ENCODE data around the gene UBE3B.

UBE3B gene

DNA sequence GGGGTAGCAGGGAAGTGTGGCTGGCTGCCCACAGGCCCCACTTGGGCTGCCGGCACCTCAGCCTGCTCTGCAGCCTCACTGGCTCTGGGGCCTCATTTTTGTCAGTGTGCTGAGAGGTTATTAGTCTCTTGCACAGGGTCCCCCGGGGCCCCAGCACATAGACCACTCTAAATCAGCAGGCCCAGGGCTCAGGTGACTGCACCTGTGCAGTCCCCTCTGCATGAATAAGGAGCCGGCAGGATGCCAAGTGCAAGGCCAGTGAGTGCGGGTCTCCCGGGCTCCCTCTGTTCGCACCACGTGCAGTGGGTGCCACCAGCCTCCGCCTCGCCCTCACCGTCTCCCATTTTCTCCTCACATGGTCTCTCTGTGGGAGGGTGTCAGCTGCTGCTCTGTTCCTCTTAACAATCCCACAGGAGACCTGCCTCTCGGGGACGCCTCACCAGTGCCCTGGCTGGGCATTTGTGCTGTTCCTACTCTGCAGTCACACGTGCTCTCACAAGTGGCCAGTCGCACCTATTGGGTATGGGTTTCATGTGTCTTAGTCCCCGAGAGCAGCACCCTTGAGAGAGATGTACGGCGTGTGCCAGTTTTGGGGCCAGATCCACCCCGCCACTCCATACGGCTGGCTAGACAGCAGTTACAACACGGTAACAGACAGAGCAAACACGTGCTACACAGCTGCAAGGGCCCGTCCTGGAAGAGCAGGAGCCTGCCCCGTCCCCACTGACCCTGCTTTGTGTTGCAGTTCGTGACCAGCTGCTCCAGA, 55.5 kb downstream of the UBE3B start:
- no peak for DNase-seq

DNA sequence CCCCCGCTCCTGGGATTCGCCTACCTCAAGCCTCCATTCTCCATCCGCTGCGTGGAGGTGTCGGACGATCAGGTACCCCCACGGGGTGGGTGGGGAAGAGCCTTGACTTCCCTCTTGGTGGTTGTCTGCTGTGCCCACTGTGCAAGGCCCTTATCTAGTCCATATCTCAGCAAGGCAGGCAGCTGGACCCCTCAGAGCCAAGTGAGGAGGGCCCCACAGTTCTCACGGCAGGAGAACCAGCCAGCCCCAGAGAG, 56.0 kb downstream of the UBE3B start:
- DNase-seq, result no peak

DNA sequence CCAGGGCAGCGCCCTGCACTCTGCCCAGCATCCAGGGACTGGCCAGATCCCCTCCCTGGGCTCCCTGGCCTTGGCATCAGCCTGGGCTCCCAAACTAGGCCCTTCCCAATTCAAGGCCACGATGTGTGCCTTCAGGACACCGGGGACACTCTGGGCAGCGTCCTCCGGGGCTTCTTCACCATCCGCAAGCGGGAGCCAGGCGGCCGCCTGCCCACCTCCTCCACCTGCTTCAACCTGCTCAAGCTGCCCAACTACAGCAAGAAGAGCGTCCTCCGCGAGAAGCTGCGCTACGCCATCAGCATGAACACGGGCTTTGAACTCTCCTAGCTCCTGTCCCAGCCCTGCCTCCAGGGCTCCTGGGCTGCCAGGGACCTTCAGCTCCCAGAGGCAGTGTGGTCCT, 57.0 kb downstream of the UBE3B start:
- DNase-seq, result no peak

DNA sequence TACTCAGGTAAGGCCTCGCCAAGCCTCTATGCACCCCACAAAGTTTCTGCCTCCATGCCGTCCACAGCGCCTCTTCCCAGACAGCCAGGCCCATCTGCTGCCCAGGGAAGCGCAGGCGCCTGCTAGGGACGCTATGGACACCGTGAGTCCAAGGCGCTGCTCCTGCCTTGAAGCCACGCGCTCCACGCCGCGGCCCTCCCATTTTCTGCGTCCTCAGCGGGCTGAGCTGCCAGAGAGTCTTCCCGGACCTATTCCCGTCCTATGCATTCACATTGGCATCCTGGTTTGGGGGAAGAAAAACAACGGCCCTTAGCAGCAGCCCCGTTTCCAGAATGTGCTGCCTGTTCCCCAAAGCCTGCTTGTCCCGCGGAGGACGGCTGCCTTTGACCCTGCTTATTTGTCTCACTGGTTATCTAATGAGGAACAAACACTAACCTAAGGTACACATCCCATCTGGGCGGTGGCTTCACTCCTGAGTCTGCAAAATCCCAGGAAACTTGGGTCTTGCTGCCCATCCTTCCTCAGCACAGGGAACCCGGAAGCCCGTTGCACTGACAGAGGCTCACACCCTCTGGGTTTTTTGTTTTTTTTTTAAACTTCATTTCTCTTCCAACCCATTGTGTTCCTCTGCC, 57.9 kb downstream of the UBE3B start:
- no peak for DNase-seq

DNA sequence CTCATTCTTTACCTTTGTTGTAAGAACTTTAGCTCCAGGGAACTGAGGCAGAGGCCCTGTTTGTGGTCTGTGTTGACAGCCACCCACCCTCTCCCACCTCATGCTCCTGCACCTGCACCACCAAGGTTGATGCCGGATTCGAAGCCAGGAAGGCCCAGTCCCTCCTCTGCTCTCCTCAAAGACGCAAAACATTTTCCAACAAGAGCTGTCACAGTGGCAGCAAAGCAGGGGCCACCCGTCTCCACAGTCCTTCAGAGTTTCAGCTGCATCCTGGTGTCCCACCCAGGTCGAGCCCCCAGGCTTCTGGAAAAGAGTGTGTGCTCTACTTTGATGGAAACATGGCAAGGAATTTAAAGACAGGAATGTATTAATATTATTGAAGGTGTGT, 58.4 kb downstream of the UBE3B start:
- DNase-seq, result no peak

DNA sequence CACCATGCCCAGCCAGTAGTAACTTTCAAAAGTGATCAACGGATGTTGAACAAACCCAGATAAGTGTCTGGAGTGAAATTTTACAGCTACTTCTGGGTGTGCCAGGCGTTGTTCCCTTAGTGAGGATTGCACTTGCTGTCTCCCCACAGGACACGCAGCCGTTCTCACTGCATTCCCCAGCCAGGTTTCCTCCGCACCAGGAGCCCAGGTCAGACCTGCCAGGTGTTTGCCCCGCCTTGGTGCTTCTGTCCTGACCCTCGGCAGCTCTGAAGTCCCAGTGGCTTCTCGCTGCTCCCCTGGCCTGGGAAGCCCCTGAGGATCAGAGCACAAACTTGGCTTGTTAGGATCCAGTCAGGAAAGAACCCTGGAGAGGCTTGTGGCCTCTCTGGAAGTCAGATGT, 59.7 kb downstream of the UBE3B start:
- no peak for DNase-seq

DNA sequence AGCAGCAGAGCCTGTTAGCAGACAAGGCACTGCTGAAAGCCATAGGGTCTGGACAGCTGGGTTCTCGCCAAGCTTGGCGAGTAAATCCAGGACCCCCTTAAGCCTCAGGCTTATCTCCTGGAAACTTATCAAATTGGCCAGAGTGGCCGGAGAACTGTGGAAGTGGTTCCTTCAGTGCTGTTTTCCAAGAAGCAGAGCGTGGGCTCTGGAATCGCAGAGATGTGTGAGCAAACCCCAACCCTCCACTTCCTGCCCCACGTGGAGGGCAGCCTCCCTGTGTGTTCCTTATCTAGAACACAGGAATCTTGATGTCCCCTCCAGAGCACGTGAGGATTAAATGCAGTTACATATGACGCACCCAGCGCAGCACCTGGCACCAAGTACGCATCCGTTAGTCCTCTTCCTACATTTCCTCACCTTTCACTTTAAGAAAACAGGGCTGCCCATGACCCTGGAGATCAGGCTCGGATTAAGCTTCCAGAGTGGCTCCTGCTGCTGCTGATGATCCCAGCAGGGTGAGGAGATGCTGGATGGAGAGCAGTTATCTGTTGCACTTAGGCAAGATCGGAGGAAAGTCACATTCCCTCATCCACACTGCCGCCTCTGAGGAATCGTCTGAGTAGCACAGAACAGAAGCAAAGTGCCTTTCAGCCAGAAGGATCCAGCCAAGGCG, 60.9 kb downstream of the UBE3B start:
- DNase-seq, result no peak

DNA sequence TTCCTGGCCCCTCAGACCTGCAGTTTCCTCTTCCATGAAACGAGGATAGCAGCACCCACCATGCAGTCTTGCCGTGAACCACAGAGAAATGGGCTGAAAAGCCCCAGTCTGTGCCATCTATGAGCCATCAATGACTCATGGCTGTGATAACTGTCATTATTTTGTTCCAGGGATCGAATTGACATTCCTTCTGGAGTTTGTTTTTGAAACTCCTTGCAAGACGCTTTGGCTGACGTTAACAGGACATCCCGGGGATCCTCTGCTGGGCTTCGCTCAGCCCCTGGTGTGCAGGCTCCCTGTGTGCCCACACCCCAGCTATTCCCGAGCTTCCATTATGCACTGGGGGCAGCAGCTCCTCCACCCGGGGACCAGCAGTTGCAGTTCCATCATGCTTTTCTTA, 62.1 kb downstream of the UBE3B start:
- DNase-seq, result no peak

DNA sequence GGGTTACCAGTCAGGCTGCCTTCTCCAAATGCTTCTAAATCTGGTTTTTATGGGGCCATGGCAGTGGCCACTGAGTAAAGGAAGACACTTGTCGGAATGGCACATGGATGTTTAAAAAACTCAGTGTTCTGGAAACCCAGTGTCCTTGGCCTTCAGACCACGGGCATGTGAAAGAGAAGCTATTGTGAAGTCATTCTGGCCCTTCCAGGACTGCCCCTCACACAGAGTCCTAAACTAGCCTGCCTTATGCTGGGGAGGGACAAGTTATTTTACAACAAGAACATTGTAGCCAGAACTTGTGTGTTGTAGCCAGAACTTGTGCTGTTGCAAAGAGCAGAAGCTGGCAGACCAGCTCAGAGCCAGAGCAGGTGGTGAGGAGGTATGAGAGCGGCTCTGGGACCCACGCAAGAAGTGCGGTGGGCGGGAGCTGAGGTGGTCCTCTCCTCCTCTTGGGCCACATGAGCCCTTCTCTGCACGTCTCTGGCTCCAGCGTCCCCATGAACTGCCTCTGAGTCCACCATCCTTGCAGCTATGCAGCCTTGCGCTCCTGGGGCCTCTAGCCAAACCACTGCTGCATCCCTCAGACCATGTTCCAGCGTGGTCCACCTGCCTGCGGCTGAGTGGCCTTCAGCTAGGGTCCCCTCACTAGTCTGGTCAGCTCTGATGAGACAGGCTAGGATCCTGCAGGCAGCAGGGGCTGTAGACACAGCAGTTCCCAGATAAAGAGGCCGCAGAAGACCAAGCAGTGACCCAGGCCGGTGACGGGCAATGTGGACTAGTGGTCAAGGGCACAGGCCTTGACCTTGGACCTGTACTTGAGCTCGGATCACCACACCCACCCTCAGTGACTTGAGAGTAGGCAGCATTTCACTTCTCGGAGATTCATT, 63.3 kb downstream of the UBE3B start:
- DNase-seq, result no peak

DNA sequence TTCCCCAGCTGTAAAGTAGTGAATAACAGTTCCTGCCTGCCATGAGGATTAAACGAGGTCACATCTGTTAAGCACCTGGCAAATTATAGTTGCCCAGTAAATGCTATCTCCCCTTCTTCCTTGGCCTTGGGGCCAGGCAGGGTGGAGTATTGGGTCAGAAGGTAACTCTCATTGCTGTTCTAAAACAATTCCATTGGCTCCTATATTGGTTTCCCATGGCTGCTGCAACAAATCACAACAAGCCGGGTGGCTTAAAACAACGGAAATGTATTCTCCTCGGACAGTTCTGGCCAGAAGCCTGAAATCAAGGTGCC, 63.9 kb downstream of the UBE3B start:
- DNase-seq, result no peak

DNA sequence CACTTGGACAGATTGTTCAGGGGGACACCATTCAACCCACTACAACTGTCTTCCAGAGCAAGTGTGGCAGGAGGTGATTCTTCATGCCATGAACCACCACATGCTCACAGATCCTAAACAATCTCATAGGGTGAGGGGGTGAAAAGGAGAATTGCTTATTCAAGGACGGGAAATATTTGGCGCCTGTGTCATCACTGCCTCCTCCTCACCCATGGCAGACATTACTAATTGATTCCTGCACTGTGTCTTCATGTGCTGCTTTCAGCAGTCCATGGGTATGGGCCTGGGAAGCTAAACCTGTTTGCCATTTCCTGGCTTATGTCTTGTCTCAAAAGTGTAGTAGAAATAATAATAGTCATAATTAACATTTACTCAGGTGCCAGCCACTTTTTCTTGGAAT, 64.6 kb downstream of the UBE3B start:
- DNase-seq, result no peak

DNA sequence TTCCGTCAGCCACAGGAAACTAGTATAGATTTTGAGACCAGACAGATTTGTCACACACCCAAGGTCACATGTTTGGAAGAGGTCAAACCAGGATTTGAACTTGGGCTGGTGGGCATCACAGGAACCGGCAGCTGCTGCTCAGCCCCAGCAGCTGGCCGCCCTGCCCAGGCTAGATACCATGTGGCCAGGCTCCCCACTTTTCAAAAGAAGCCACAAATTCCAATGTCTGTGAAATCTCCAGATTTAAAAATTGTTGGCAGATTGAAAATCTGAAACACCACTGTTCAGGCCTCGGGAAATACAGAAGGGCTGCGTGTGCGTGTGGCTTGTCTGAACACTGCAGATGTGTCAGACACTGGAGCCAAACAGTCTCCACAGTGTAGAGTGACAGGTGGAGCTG, 65.4 kb downstream of the UBE3B start:
- DNase-seq, result no peak

DNA sequence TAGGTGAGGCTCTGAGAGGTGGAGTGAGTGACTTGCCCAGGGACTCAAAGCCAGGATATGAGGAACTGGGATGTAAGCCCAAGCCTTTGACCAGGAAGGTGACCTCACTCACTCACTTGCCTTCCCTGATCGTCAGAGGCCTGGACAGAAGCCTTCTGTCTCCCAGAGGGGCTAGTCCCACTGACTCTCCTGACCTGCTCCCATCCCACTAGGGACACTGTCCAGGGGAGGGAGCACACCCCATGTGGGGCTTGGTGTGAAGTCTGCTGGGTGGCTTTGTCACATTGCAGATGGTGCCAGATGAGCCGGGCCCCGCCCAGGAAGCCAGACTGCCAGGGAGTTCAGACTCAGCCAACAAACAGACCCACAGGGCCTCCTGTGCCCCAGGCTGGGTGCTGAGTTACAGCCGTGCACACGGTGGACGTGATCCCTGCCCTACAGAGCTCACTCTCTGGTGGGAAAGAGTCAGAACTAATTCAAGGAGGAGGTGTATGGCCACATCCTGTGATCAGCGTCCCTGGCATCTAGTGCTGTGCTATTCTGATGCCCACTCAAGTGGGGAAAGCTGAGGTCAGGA, 67.6 kb downstream of the UBE3B start:
- DNase-seq, result no peak

DNA sequence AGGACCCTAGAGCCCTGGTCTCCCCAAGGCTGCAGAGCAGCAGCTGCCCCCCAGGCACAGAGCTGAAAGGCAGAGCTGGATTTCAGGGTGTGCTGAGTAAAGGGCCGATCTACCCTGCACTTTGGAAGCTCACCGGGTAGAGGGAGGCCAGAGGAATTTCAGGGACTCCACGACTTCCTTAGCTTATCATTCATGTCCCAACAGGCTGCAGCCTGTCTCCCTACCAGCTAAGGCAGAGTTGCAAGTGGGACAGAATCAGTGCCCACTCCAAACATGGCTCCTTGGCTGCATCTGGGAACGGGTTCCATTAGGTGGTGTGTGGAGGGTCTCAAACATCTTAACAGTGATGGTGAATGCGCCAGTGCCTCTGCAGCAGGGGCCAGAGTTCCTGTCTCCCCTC, 68.4 kb downstream of the UBE3B start:
- DNase-seq, result no peak

DNA sequence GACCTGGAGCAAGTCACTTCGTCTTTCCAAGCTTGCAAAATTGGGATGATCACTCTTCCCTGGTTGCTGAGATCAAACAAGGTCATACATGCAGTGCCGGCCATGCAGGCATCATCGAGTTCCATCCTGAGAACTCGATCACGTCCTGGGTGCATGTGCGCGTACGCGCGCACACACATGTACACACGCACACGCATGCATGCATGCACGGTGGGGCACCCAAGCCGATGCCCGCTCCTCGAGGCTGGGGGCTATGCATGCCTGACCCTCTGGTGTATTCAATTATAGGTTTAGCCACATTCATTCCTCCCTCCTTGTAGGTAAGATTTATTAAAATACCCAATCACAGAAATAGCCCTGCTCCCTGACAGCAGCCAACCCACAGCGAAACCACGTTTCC, 69.9 kb downstream of the UBE3B start:
- DNase-seq, result no peak

DNA sequence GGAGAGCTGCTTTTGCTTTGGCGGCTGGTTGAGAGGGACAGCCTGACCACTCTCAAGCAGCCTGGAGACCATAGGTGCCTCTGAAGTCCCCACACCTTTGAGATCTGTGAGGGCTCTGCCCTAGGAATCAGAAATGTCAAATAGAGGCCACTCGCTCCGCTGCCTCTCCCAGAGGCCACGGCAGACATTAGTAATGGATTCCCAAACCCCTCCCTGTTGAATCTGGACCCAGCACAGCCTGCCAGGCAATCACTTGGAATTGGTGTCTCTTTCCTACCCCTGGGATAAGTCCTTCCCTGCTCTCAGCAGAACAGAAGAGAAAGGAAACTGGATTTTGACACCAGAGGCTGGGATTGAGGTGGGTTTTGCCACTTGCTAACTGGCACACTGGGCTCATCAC, 70.8 kb downstream of the UBE3B start:
- no peak for DNase-seq

DNA sequence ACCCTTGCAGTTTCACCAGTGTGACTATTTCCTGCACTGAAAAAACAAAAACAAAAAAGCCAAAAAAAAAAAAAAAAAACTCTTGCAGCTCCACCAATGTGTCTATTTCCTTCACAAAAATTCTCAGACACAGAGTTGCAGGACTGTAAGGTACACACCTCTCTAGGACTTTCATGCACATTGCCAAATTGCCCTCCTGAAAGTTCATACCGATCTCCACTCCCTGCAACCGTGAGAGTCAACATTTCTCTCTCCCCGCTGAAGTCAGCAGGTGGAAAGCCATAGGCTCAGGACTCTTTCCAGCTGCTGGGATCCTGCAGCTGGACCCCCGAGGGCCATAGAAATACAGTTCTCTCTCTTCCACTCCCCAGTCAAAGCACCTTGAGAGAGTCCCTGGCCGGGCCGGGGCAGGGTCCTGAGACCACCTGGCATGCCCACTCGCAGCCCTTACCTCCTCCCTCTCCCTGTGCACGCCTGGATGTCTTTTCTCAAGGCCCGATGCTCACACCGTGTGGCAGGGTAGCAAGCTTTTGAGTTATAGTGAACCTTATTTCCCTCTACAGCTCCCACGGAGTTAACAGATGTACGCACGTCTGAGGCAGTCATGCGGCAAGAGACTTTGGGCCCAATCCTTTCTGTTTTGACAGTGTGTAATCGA, 72.3 kb downstream of the UBE3B start:
- no peak for DNase-seq

DNA sequence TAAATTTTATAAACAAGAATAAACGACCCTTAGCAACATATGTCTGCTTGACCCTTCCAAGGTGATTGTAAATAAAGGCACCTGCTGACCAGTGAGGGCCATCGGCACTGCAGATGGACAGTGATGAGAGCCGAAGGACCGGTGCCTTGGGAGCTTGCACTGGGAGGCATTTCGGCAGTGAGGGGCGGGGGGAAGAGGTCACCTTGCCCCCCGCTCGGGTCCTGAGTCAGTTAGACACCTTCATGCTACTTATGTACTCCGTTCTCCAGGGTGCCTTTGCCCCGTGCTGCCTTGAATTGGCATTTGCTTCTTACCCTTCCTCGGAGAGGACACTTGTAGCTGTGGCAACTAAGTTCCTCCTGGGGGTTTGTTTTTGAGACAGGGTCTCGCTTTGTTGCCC, 72.8 kb downstream of the UBE3B start:
- DNase-seq, result no peak

DNA sequence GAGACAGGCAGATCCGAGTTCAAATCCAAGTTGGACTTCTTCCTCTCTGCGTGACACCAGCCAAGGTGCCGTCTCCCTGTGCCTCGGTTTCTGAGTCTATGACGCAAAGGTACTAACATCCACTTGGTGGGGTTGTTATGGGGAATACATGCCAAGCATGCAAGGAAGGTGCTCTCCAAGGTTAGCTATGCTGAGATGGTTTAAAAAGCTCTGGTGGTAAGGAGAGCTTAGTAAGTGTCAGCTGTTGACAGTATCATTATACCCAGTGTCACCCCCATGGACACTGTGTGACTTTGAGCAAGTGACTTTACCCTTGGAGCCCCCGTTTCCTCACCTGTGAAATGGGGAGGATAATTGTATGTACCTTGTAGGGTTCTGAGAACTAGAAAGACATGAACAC, 73.7 kb downstream of the UBE3B start:
- no peak for DNase-seq

DNA sequence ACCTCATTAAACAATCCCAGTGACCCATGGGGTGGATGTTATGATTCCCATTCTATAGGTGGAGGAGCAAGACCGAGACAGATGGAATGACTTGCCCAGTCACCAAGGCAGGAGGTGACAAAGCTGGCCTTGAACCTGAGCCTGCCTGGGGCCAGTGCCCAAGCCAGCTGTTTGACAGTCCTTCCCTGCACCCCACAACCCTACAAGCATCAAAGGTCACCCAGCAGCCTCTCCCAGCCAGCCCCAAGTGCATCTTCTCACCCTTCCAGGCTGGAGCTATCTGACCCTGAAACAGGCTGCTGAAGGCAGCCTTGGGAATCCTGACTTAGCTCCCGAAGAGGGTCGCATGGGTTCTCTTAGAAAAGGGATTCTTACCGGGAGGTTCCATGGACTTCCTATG, 75.5 kb downstream of the UBE3B start:
- no peak for DNase-seq

DNA sequence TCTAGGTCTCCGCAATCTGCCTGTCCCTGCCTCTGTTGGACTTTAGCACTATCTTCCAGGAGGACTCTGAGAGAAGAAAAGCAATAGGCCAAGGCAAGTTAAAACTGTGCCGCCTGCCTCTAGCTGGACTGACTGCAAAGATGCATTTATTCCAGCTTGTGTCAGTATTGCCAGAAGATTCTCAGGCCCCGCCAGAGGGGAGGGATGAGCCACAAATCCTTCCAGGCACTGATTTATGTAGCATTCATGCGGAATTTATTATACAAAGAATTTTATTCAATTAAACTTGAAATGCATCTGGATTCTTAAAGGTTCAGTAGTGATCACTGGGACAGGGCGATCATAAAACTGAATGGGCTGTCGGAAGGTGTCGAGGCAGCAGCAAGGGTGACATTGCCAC, 76.0 kb downstream of the UBE3B start:
- no peak for DNase-seq

DNA sequence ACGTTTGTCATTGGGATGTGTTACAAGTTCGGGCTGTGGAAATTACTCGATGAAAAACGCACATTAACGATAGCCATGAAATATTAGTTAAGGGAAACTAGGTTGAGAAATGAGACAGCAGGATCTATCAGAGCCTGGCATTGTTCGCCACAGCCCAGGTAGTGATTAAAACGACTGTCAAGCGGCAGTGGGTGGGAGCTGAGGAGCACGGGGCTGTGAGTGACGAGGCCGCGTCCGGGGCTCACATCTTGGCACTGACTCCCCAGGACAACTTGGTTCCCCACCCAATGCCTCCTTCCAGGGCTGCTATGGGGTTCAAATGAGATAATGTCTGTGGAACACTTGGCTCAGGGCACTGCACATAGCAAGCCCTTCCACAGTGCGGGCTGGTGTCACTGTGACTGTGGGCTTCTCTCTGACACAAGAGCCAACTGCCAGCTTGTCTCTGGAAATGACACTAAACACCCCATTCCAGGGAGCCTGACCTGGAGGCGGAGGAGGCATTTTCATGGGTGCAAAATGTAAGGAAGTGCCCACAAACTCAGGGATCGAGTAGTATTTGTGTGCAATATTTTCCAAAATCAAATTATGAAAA, 76.6 kb downstream of the UBE3B start:
- no peak for DNase-seq

DNA sequence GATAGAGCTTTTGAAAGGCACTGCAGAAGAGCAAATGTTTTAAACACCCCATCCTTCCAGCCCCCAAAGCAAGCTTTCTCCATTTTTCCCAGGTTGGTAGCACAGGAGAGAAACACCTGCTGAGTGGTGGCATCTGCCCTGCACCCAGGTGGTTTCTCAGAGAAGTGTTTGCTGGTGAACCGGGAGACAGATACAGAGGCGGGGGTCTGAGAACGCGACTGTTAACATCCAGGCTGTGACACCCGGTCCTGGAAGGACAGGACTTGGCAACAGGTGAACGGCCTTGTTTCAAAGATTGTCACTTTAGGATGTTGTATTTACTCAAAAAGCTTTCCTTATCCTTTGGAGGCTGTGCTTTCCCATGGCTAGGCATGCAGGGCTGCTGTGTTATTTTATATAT, 77.3 kb downstream of the UBE3B start:
- DNase-seq, result no peak

Data from stimulated activated CD4-positive, alpha-beta T cell treated with anti-CD3 and anti-CD28 coated beads, Interleukin-4, amount 100 ng/mL, for 1 hour (primary cell).